Activated gamma-delta T cell treated with Interleukin-2 at 50 U/mL for 16 hours (primary cell): ENCODE results near the gene MROH2A.
"Not testable (repeated sequence)": the region's sequence is repeated elsewhere in the genome, so short reads cannot be mapped to it uniquely, and the experiment has no call there.

Experiments
- DNase-seq: peaks from one replicate; pipeline ENCODE4 v3.0.0-alpha.2; 2020

Gene MROH2A, protein sequence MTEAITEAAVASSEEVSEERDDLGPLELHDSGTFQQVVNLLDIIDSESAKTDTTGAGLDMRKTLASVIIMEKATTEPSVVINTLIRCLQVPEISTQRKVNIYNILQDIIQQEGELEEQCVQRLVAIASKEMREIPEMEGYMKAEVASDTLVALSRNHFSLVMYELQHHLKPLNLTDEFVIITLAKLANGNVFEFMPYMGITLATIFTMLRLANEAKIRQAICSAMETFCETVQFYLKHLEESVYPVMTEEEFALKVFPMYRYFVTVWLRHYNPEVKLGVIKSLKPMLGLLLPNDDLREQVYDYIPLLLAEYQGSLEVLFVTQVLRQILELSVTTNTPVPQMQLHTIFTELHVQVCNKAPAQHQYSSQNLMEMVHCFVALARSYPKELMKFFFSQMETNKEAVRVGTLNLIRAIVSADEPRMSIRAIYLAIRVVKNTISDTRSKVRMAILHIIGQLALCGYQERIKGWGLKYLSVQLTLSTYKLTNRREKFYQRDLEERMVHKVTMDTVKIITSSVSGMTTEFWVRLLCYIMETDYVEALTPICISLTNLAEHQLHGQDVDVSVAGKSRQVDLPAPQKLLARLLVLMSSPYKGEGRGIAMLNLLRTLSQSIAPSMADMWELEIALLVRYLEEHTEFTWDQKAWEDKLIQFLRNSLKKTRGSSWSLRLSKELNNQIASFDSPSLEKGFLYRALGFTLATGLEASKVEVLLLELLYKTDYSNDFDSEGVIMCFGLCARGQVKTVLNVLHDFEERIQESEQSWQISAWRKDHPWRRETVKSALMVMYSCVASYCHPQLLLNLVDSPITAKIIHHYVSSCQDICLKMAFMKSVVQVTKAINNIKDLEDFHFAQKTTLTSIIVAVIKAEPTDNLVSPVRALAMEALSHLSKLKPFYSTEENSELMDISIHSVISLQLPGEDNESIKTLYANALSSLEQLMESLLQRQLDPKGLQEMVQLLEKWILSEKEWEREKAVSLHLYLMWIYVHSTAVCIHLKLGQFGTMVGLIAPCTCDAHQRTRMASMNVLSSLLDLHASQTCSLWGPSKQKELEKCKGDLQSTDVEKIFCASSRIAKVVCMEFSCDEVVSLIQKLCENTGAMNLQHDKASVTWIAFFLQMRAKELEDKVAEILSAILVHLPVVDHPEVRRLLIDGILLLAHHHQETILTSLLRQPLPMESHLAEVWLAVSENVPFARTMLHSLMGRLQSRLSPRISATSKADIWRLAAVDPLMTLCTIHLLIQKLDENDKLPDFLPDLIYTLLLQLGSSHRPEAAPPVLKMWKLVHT (N-terminal part only)

GRCh38 chr2:233778030-233778429 lies at the start of gene MROH2A:
MROH2A (plus strand) TSS chr2:233778330; CDS start chr2:233779359, 1,029 bp downstream.
- no peak for DNase-seq

GRCh38 chr2:233728723-233729301 lies 49.3 kb upstream of the MROH2A start, which contains the start of gene UGT1A3:
UGT1A3 (plus strand) TSS chr2:233729042; CDS start chr2:233729127, 85 bp downstream.
- no peak for DNase-seq

DNA sequence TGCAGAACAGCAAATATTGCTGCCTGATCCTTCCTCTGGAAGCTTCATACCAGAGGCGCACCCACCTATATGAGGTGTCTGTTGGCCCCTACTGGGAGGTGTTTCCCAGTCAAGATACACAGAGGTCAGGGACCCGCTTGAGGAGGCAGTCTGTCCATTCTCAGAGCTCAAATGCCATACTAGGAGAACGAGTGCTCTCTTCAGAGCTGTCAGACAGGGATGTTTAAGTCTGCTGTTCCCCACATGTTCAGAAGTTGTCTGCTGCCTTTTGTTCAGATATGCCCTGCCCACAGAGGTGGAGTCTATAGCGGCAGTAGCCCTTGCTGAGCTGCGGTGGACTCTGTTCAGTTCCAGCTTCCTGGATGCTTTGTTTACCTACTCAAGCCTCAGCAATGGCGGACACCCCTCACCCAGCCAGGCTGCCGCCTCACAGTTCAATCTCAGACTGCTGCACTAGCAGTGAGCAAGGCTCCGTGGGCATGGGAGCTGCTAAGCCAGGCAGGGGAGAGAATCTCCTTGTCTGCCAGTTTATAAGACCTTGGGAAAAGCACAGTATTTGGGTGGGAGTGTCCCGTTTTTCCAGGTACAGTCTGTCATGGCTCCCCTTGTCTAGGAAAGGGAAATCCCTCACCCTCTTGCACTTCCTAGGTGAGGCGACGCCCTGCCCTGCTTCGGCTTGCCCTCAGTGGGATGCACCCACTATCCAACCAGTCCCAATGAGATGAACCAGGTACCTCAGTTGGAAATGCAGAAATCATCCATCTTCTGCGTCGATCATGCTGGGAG lies 41.1 kb upstream of the MROH2A start:
- not testable (repeated sequence) for DNase-seq

GRCh38 chr2:233740870-233741269 lies 37.3 kb upstream of the MROH2A start:
- no peak for DNase-seq

- DNase-seq = no peak
These were observed 34.5 kb upstream of the MROH2A start for GRCh38 chr2:233743464-233744259.

DNA sequence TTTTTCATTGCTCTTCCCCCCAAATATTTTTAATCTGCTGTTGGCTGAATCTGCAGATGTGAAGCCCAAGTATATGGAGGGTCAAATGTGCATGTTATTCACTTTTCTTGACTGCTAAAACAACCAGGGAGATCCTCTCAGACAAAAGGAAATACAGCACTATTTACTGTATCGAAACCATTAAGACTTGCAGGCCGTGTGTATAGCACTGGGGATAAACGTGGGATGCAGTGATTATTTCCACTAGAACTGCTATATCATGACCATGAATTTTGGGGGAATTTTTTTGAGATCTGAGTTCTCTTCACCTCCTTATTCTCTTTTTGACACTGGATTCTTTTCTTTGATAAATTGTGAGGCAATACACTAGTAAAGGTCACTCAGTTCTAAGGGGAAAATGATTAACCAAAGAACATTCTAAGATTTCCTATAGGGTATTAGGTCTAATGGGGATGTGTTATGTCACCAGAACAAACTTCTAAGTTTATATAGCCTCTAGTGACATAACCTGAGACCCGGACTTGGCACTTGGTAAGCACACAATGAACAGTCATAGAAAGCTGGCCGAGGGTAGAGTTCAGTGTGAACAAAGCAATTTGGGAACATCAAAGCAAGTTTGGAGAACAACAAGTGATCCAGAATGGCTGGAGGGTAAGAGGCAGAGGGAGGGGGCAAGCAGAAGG lies 32.9 kb upstream of the MROH2A start:
- no peak for DNase-seq

GRCh38 chr2:233745838-233746237 lies 32.3 kb upstream of the MROH2A start:
- not testable (repeated sequence) for DNase-seq

GRCh38 chr2:233746475-233747282 lies 31.5 kb upstream of the MROH2A start:
- DNase-seq = no peak

- DNase-seq = no peak
These were observed 30.9 kb upstream of the MROH2A start for GRCh38 chr2:233747283-233747544.

DNA sequence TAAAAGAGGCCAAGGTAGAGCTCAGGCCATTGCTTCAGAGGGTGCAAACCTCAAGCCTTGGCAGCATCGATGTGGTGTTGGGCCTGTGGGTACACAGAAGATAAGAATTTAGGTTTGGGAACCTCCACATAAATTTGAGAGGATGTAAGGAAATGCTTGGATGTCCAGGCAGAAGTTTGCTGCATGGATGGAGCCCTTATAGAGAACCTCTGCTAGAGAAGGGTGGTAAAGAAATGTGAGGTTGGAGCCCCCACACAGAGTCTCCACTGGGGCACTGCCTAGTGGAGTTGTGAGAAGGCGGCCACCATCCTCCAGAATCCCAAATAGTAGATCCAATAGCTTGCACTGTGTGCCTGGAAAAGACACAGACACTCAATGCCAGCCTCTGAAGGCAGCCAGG lies 27.4 kb upstream of the MROH2A start:
- DNase-seq = not testable (repeated sequence)

- DNase-seq = not testable (repeated sequence)
These were observed 26.7 kb upstream of the MROH2A start for GRCh38 chr2:233751212-233752009.

DNA sequence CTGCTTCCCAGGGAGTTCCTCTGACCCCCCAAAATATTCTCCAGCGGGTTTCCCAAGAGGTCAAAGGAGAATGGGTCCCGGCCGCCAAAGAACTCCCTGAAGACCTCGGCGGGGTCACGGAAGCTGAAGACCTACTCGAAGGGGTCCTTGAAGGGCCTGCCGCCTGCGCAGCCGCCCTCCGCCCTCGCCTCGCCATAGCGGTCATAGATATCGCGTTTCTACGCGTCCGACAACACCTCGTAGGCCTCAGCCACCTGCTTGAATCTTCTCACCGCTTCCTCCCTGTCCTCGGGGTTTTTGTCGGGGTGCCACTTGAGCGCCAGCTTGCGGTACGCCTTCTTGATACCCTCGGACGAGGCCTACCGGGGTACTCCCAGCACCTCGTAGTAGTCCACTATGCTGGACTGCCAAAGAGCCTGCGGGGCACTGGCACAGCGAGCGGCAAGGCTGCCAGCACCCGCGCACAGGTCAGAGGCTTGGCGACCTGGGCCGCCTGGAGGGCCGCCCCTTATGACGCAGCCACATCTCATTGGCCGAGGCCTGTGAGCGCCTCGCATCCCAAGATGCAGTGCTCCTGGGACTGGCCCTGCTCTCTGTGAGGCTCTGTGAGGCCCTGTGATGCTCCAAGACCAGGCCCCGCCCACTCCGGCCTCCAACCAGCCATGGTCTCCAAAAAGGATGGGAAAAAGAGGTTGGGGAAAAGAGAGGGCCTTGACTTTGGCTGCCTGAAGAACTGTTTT lies 23.1 kb upstream of the MROH2A start:
- DNase-seq = no peak

GRCh38 chr2:233756429-233757081 lies 21.6 kb upstream of the MROH2A start:
- DNase-seq = no peak

GRCh38 chr2:233758141-233758540 lies 20.0 kb upstream of the MROH2A start:
- DNase-seq = no peak

- DNase-seq = no peak
These were observed 19.3 kb upstream of the MROH2A start for GRCh38 chr2:233758849-233759248.

DNA sequence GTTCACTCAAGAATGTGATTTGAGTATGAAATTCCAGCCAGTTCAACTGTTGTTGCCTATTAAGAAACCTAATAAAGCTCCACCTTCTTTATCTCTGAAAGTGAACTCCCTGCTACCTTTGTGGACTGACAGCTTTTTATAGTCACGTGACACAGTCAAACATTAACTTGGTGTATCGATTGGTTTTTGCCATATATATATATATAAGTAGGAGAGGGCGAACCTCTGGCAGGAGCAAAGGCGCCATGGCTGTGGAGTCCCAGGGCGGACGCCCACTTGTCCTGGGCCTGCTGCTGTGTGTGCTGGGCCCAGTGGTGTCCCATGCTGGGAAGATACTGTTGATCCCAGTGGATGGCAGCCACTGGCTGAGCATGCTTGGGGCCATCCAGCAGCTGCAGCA lies 18.1 kb upstream of the MROH2A start, which contains the start of gene UGT1A1:
Gene UGT1A1, plus strand, starts transcription at position 228 of the 400 bp plus-strand sequence. Its CDS starts 18 bp downstream, at position 246.
- no peak for DNase-seq
